ENCODE data around the gene STPG2.

DNA sequence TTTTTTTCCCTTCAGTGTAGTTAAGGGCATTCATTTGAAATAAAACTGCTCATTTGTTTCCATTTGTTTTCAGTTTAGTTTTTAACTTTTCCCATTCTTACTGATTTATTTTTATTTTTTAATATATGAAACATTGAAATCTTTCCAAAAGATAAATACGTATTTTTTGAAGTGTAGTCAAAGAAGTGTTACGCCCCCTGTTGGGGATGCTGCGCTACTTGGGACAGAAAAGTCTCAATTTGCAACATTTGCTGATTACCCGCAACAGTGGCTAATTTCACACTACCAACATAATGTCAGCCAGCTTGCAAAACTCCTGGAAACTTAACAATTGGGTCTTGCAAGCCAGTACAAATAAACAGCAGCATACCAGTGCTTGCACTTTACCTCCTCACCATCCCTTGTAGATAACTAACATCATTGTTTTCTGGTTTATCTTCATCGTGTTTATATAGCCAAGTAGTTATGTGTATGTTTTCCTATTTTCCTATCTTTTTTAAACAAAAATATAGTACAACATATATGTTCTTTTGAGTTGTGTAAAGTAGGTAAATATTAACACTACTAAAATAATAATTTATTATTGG lies 158.6 kb downstream of the STPG2 start:
- TF ChIP-seq POLR2A (IDR thresholded peaks at IDR 0.05; ENCODE audit: extremely low read depth, insufficient read length) (no peak), MYC (IDR thresholded peaks at IDR 0.05; ENCODE audit: low read depth, low read length) (no peak)
- TF ChIP-seq, protein P1, sequence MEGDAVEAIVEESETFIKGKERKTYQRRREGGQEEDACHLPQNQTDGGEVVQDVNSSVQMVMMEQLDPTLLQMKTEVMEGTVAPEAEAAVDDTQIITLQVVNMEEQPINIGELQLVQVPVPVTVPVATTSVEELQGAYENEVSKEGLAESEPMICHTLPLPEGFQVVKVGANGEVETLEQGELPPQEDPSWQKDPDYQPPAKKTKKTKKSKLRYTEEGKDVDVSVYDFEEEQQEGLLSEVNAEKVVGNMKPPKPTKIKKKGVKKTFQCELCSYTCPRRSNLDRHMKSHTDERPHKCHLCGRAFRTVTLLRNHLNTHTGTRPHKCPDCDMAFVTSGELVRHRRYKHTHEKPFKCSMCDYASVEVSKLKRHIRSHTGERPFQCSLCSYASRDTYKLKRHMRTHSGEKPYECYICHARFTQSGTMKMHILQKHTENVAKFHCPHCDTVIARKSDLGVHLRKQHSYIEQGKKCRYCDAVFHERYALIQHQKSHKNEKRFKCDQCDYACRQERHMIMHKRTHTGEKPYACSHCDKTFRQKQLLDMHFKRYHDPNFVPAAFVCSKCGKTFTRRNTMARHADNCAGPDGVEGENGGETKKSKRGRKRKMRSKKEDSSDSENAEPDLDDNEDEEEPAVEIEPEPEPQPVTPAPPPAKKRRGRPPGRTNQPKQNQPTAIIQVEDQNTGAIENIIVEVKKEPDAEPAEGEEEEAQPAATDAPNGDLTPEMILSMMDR (IDR thresholded peaks at IDR 0.05; ENCODE audit: low read depth, low read length), result peak; percentile 65
- TF ChIP-seq, protein P2, sequence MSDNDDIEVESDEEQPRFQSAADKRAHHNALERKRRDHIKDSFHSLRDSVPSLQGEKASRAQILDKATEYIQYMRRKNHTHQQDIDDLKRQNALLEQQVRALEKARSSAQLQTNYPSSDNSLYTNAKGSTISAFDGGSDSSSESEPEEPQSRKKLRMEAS (IDR thresholded peaks at IDR 0.05; ENCODE audit: low read depth, low read length), result no peak

Measured in NB4 (cell line).